DOHH2 (cell line): ENCODE measurements around the gene PRR30.

Experiments
- H3F3A ChIP-seq: fragments of 200-600 bp; sonication (generic), shearing (Covaris generic); 2 replicates; pipeline ENCODE4 v1.6.0; 2016; ENCODE audit warnings: antibody characterized with exemption, mild to moderate bottlenecking; ENCODE audit not compliant: control insufficient read depth, insufficient read depth
- H3K27ac ChIP-seq: fragments of 200-600 bp; sonication (generic); 2 replicates; pipeline ENCODE4 v1.5.1; 2014; ENCODE audit warnings: low read depth, mild to moderate bottlenecking, low read length, moderate library complexity
- H3K27me3 ChIP-seq: fragments of 200-600 bp; sonication (generic); 2 replicates; pipeline ENCODE4 v1.6.1; 2014; ENCODE audit warnings: mild to moderate bottlenecking, low read length, mixed read lengths; ENCODE audit not compliant: control insufficient read depth
- H3K36me3 ChIP-seq: fragments of 200-600 bp; sonication (generic); 2 replicates; pipeline ENCODE4 v1.6.1; 2014; ENCODE audit warnings: mild to moderate bottlenecking, low read length, moderate library complexity, mixed read lengths; ENCODE audit not compliant: control insufficient read depth
- H3K4me1 ChIP-seq: fragments of 200-600 bp; sonication (generic); 2 replicates; pipeline ENCODE4 v1.6.1; 2014; ENCODE audit warnings: mild to moderate bottlenecking, low read length, mixed read lengths; ENCODE audit not compliant: control insufficient read depth
- H3K4me2 ChIP-seq: fragments of 200-600 bp; sonication (generic); 2 replicates; pipeline ENCODE4 v1.6.0; 2014; ENCODE audit warnings: mild to moderate bottlenecking, low read length, moderate library complexity
- H3K4me3 ChIP-seq: fragments of 200-600 bp; sonication (generic); 2 replicates; pipeline ENCODE4 v1.5.1; 2014; ENCODE audit warnings: mild to moderate bottlenecking, low read length, mixed read lengths
- H3K79me2 ChIP-seq: fragments of 200-600 bp; sonication (generic); 2 replicates; pipeline ENCODE4 v1.6.1; 2014; ENCODE audit warnings: mild to moderate bottlenecking, low read length, mixed read lengths; ENCODE audit not compliant: control insufficient read depth
- H3K9me2 ChIP-seq: fragments of 200-600 bp; sonication (generic); replicated peaks from 2 replicates; pipeline ENCODE4 v1.6.1; 2014; ENCODE audit warnings: mild to moderate bottlenecking, low read length, mixed read lengths; ENCODE audit not compliant: control insufficient read depth
- H3K9me3 ChIP-seq: fragments of 200-600 bp; sonication (generic); 2 replicates; pipeline ENCODE4 v1.6.1; 2014; ENCODE audit warnings: antibody characterized with exemption, low read length, mixed read lengths; ENCODE audit not compliant: control insufficient read depth, insufficient read depth
- H4K20me1 ChIP-seq: fragments of 200-600 bp; sonication (generic); 2 replicates; pipeline ENCODE4 v1.6.0; 2014; ENCODE audit warnings: low read depth, mild to moderate bottlenecking, antibody characterized with exemption, low read length, moderate library complexity; ENCODE audit not compliant: control insufficient read depth, insufficient read depth
- CTCF ChIP-seq: fragments of 200-600 bp; sonication (generic); IDR thresholded peaks from one replicate; pipeline ENCODE4 v1.5.1; 2014; ENCODE audit warnings: antibody characterized with exemption, mild to moderate bottlenecking, low read depth, low read length; ENCODE audit not compliant: poor library complexity, severe bottlenecking
- EZH2phosphoT487 ChIP-seq: fragments of 200-600 bp; sonication (generic); IDR thresholded peaks from 2 replicates; pipeline ENCODE4 v1.6.1; 2017; ENCODE audit warnings: borderline replicate concordance, mild to moderate bottlenecking, antibody characterized with exemption, low read length, moderate library complexity, mixed read lengths

Gene PRR30

GRCh38 chr2:27099334-27099955 is 39.8 kb downstream of the PRR30 start:
- Histone ChIP-seq H3K4me3 (no peak overlapping the region), H3K4me2 (no peak overlapping the region), H3K4me1 (peaks cover 11% of the 10 kb centered on the region), H4K20me1 (no peaks in the 10 kb centered on the region), H3K9me3 (no peaks in the 10 kb centered on the region), H3K36me3 (no peaks in the 10 kb centered on the region), H3K9me2 (no peaks in the 10 kb centered on the region), H3K27ac (no peak overlapping the region), H3K27me3 (no peaks in the 10 kb centered on the region), H3F3A (no peaks in the 10 kb centered on the region), H3K79me2 (no peaks in the 10 kb centered on the region)
- TF ChIP-seq EZH2phosphoT487 (no peak), CTCF (no peak)

GRCh38 chr2:27097341-27097740 is 41.9 kb downstream of the PRR30 start:
- Histone ChIP-seq H3K27me3 (no peaks in the 10 kb centered on the region), H3K4me3 (no peak overlapping the region), H3K79me2 (no peaks in the 10 kb centered on the region), H3K4me1 (peaks cover 11% of the 10 kb centered on the region), H3K9me3 (no peaks in the 10 kb centered on the region), H4K20me1 (no peaks in the 10 kb centered on the region), H3K9me2 (no peaks in the 10 kb centered on the region), H3K4me2 (no peak overlapping the region), H3F3A (no peaks in the 10 kb centered on the region), H3K27ac (no peak overlapping the region), H3K36me3 (no peaks in the 10 kb centered on the region)
- TF ChIP-seq CTCF, result no peak
- no peak for TF ChIP-seq EZH2phosphoT487

- H3K36me3 ChIP-seq, result no peaks in the 10 kb centered on the region
- H3K4me1 ChIP-seq, result peaks cover 11% of the 10 kb centered on the region
- no peak for TF ChIP-seq EZH2phosphoT487
- no peak for TF ChIP-seq CTCF
- no peak overlapping the region for H3K4me3 ChIP-seq
- no peaks in the 10 kb centered on the region for H3F3A ChIP-seq
- H3K9me3 ChIP-seq, result no peaks in the 10 kb centered on the region
- H3K27me3 ChIP-seq, result no peaks in the 10 kb centered on the region
- no peaks in the 10 kb centered on the region for H3K9me2 ChIP-seq
- no peaks in the 10 kb centered on the region for H4K20me1 ChIP-seq
- peak overlapping the region; percentile 86; the same call in 1 of the 2 replicates for H3K4me2 ChIP-seq
- H3K79me2 ChIP-seq, result no peaks in the 10 kb centered on the region
- no peak overlapping the region for H3K27ac ChIP-seq
These were observed 42.4 kb downstream of the PRR30 start for GRCh38 chr2:27096748-27097297.
